ENCODE measurements around the gene SPDYE1.
"Not testable (repeated sequence)": the region's sequence is repeated elsewhere in the genome, so short reads cannot be mapped to it uniquely, and the experiment has no call there.

DNA sequence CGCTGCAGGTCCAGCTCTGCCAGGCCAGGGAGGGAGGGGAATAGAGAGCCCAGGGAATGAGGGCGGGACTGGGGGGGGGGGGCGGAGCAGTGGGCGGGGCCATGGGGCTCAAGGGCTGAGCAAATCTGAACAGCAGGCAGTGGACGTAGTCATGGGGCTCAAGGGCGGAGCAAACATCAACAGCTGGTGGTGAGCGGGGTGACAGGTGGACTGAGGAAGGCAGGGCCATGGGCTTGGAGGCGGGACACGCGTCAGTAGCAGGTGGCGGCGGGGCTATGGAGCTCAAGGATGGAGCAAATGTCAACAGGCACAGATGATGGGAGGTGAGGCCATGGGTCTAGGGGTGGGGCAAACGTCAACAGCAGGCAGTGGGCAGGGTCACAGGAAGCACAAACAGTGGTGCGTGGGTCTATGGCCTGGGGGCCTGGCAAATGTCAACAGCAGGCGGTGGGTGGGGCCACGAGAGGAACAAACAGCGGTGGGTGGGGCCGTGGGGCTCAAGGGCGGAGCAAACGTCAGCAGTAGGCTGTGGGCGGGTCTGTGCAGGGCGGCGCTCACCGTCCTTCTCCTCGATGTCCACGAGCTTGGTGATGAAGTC, 41.4 kb downstream of the SPDYE1 start:
- TF ChIP-seq, protein P1, sequence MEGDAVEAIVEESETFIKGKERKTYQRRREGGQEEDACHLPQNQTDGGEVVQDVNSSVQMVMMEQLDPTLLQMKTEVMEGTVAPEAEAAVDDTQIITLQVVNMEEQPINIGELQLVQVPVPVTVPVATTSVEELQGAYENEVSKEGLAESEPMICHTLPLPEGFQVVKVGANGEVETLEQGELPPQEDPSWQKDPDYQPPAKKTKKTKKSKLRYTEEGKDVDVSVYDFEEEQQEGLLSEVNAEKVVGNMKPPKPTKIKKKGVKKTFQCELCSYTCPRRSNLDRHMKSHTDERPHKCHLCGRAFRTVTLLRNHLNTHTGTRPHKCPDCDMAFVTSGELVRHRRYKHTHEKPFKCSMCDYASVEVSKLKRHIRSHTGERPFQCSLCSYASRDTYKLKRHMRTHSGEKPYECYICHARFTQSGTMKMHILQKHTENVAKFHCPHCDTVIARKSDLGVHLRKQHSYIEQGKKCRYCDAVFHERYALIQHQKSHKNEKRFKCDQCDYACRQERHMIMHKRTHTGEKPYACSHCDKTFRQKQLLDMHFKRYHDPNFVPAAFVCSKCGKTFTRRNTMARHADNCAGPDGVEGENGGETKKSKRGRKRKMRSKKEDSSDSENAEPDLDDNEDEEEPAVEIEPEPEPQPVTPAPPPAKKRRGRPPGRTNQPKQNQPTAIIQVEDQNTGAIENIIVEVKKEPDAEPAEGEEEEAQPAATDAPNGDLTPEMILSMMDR (IDR thresholded peaks at IDR 0.05): not testable (repeated sequence)
- not testable (repeated sequence) for TF ChIP-seq POLR2A (IDR thresholded peaks at IDR 0.05)
